GM21526 (cell line): Measurements from ENCODE around the gene C2.
"Not testable (repeated sequence)": the region's sequence is repeated elsewhere in the genome, so short reads cannot be mapped to it uniquely, and the experiment has no call there.

Source experiments
- ATAC-seq: cut with Tn5 transposase; IDR thresholded peaks from one replicate; pipeline ENCODE4 v1.9.1; 2021; ENCODE audit warnings: moderate library complexity; ENCODE audit not compliant: unreplicated experiment, low FRiP score

C2 gene

GRCh38 chr6:31972709-31973350 lies 45.3 kb downstream of the C2 start:
- ATAC-seq = no peak

- not testable (repeated sequence) for ATAC-seq
These were observed 48.5 kb downstream of the C2 start for GRCh38 chr6:31976065-31976464.

DNA sequence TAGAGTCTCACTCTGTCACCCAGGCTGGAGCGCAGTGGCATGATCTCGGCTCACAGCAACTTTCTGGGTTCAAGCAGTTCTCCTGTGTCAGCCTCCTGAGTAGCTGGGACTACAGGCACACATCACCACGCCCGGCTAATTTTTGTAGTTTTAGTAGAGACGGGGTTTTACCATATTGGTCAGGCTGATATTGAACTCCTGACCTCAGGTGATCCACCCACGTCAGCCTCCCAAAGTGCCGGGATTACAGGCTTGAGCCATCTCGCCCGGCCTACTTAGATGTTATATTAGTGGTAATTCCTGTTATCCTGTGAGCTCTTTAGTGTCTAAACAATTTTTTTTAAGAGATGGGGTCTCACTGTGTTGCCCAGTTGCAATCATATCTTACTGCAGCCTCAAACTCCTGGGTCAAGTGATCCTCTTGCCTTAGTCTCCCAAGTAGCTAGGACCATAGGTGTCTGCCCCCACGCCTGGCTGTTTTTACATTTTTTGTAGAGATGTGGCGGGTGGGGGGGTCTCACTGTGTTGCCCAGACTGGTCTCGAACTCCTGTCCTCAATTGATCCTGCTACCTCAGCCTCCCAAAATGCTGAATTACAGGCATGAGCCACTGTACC lies 50.4 kb downstream of the C2 start:
- ATAC-seq = no peak

DNA sequence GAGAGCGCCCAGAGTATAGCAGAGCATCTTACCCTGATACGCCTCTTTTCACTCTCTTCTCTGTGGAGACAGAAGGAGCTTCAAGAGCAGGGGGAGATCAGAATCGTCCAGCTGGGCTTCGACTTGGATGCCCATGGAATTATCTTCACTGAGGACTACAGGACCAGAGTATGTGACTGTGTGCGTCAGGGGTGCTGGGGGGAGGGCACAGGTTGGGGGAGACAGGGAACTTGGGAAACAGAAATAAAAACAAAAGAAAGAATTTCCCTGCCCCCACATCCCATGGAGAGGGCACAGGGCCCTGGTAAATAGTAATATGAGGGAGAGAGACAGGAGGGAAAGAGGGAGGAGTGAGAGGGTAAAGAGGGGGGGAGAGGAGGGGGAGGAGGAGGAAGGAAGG lies 51.3 kb downstream of the C2 start:
- ATAC-seq = no peak

DNA sequence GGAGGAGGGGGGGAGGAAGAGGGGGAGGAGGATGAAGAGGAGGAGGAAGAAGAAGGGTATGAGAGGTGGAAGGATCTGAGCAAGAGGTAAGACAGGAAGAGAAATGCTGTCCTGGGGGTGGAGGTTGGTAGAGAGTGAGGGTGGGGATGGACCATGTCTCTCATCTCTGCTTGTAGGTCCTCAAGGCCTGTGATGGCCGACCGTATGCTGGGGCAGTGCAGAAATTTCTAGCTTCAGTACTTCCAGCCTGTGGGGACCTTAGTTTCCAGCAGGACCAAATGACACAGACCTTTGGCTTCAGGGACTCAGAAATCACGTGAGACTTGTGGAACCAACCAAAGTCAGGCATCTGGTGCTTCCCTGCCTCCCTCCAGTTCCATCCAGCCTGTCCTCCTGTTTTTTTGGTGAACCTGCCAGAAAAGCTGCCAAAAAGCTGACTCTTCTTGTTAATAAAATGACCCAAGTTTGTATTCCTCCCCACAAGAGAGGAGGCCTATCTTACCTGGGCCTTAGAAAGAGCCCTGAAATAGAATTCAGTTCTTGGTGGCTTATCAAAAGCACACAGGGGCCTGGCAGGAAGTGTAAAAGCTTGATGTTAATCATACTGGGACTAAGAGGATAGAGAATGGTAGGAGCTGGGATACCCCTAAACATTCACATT lies 51.9 kb downstream of the C2 start:
- no peak for ATAC-seq

GRCh38 chr6:31980195-31980876 lies 52.8 kb downstream of the C2 start:
- ATAC-seq = not testable (repeated sequence)

GRCh38 chr6:31980998-31981397 lies 53.5 kb downstream of the C2 start:
- not testable (repeated sequence) for ATAC-seq

- not testable (repeated sequence) for ATAC-seq
These were observed 54.2 kb downstream of the C2 start, which contains the start of gene C4A for GRCh38 chr6:31981744-31982143. Gene C4A, plus strand, starts transcription at chr6:31982057. Its CDS starts 51 bp downstream, at chr6:31982108.

GRCh38 chr6:31989363-31989762 lies 61.8 kb downstream of the C2 start:
- not testable (repeated sequence) for ATAC-seq

DNA sequence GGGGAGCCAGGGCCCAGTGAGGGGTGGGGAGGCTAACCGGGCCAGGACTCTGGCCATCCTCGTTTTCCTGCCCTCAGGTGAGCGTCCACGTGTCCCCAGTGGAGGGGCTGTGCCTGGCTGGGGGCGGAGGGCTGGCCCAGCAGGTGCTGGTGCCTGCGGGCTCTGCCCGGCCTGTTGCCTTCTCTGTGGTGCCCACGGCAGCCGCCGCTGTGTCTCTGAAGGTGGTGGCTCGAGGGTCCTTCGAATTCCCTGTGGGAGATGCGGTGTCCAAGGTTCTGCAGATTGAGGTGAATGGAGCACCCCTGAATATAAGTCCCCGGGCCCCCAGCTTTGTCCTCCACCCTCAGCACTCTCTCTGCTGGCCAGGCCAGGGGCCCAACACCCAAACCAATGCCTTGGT lies 66.9 kb downstream of the C2 start:
- not testable (repeated sequence) for ATAC-seq
